ENCODE data around the gene KIT. TPM values are rescaled to one million over a fixed set of nuclear protein-coding genes. Genes with fewer than 3 reads are reported as not detected.

KIT gene
- total and polyA plus RNA-seq, 2 donors (not counting 3 experiments of a cell fraction or from before 2014, with no cell fraction given): 19.8 to 39.7 TPM

DNA sequence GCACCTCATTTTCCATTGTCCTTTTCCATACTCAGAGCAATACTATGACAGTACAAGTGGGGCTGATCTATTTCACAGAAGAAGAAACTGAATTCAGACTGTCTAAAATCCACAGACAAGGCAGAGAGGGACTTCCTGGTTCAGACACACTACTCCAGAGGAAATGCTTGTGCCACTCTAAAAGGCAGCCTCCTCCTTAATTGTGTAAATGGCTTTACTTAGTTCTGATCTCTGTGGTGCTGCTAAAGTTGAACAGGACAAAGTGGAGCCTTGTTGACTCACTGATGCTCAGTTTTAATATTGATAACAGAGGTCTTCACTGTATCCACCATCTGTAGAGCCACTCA lies 122.4 kb downstream of the KIT start:
- TF ChIP-seq, protein P1, sequence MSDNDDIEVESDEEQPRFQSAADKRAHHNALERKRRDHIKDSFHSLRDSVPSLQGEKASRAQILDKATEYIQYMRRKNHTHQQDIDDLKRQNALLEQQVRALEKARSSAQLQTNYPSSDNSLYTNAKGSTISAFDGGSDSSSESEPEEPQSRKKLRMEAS (IDR thresholded peaks at IDR 0.05; ENCODE audit: insufficient read depth, insufficient read length): no peak
- TF ChIP-seq FOS (IDR thresholded peaks at IDR 0.05; ENCODE audit: borderline replicate concordance, insufficient read depth, low read length): no peak
- TF ChIP-seq JUN (IDR thresholded peaks at IDR 0.05; ENCODE audit: borderline replicate concordance, insufficient read depth, insufficient read length, low read depth): no peak
- no peak for TF ChIP-seq POLR2AphosphoS5 (IDR thresholded peaks at IDR 0.05; ENCODE audit: insufficient read depth, low read depth, low read length)
- no peak for TF ChIP-seq GATA2 (IDR thresholded peaks at IDR 0.05; ENCODE audit: insufficient read depth, insufficient read length, low read depth, low read length)
- TF ChIP-seq, protein P2, sequence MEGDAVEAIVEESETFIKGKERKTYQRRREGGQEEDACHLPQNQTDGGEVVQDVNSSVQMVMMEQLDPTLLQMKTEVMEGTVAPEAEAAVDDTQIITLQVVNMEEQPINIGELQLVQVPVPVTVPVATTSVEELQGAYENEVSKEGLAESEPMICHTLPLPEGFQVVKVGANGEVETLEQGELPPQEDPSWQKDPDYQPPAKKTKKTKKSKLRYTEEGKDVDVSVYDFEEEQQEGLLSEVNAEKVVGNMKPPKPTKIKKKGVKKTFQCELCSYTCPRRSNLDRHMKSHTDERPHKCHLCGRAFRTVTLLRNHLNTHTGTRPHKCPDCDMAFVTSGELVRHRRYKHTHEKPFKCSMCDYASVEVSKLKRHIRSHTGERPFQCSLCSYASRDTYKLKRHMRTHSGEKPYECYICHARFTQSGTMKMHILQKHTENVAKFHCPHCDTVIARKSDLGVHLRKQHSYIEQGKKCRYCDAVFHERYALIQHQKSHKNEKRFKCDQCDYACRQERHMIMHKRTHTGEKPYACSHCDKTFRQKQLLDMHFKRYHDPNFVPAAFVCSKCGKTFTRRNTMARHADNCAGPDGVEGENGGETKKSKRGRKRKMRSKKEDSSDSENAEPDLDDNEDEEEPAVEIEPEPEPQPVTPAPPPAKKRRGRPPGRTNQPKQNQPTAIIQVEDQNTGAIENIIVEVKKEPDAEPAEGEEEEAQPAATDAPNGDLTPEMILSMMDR (IDR thresholded peaks at IDR 0.05; ENCODE audit: extremely low read depth in 1 of 2, insufficient read depth in 1 of 2, low read depth in 1 of 2, low read length in 2 of 2): no peak
- TF ChIP-seq MYC (IDR thresholded peaks at IDR 0.05; ENCODE audit: low read depth, low read length): no peak
- TF ChIP-seq POLR2A (IDR thresholded peaks at IDR 0.05; ENCODE audit: low read depth, low read length): no peak
- TF ChIP-seq EZH2 (IDR thresholded peaks at IDR 0.05; ENCODE audit: borderline replicate concordance, low read depth, low read length, severe bottlenecking): no peak
- Histone ChIP-seq H3K4me1 (ENCODE audit: control insufficient read depth, extremely low read depth, insufficient read depth, low read length) (no peaks in the 10 kb centered on the region), H4K20me1 (replicated peaks; ENCODE audit: control insufficient read depth, extremely low read depth, insufficient read depth, low read length) (no peaks in the 10 kb centered on the region), H3K9me1 (replicated peaks; ENCODE audit: control insufficient read depth, extremely low read depth, insufficient read depth, low read length) (no peaks in the 10 kb centered on the region), H3K9ac (replicated peaks; ENCODE audit: extremely low read depth, insufficient read depth, low read length) (no peak overlapping the region), H3K4me2 (ENCODE audit: insufficient read depth, low read length) (no peak overlapping the region), H3K36me3 (ENCODE audit: control insufficient read depth in 2 of 2, extremely low read depth in 1 of 2, insufficient read depth in 2 of 2, low read length in 2 of 2) (no peaks in the 10 kb centered on the region), H3K27ac (ENCODE audit: insufficient read depth, low read depth, low read length) (no peak overlapping the region), H3K79me2 (ENCODE audit: control insufficient read depth, insufficient read depth, low read length) (no peaks in the 10 kb centered on the region), H2AFZ (ENCODE audit: low read depth, low read length) (no peak overlapping the region), H3K9me3 (replicated peaks; ENCODE audit: control insufficient read depth, insufficient read depth, low read length) (no peaks in the 10 kb centered on the region), H3K27me3 (ENCODE audit: control insufficient read depth in 2 of 2, insufficient read depth in 2 of 2, low read length in 2 of 2) (no peaks in the 10 kb centered on the region), H3K4me3 (replicated peaks in 1 of 3; ENCODE audit: insufficient read depth in 1 of 3, low read depth in 1 of 3, low read length in 3 of 3) (no peak overlapping the region)
- FAIRE-seq (no peak), DNase-seq (ENCODE audit: low read depth, low spot score) (no peak)
- dilution Hi-C loops (cut with MboI; ENCODE audit: extremely low pct_ligation_motif_present, low sequenced_read_pairs): no loop called here
- BruUV-seq (replicated peaks): no TSS peak
- intact Hi-C loops (cut with micrococcal nuclease): no loop called here
- ChIA-PET CTCF (no interaction called here), POLR2A (no interaction called here)
